Muscle layer of duodenum (tissue), 2 donors: ENCODE measurements around the gene PTEN.

Source experiments
- H3K27ac ChIP-seq: one replicate; pipeline ENCODE4 v1.7.0; 2013; ENCODE audit warnings: mild to moderate bottlenecking, low read length
- H3K27me3 ChIP-seq: one replicate; pipeline ENCODE4 v1.7.0; 2013; ENCODE audit warnings: low read depth, mild to moderate bottlenecking, control low read depth, low read length
- H3K36me3 ChIP-seq, 2 donors: one replicate each; pipeline ENCODE4 v1.7.0; 2013; ENCODE audit warnings: low read length in 2 of 2, control low read depth in 1 of 2, mild to moderate bottlenecking in 1 of 2; ENCODE audit not compliant: insufficient read depth in 2 of 2, control insufficient read depth in 1 of 2
- H3K4me1 ChIP-seq, 2 donors: one replicate each; pipeline ENCODE4 v1.7.0; 2013; ENCODE audit warnings: low read length in 2 of 2, mild to moderate bottlenecking in 2 of 2, control low read depth in 1 of 2, moderate library complexity in 1 of 2; ENCODE audit not compliant: insufficient read depth in 2 of 2, control insufficient read depth in 1 of 2
- H3K4me3 ChIP-seq, 2 donors: one replicate each; pipeline ENCODE4 v1.7.0; 2013; ENCODE audit warnings: low read length in 2 of 2, low read depth in 1 of 2, mild to moderate bottlenecking in 1 of 2
- H3K9me3 ChIP-seq, 2 donors: one replicate each; pipeline ENCODE4 v1.7.0; 2013; ENCODE audit warnings: low read length in 2 of 2, control low read depth in 1 of 2, mild to moderate bottlenecking in 1 of 2; ENCODE audit not compliant: control insufficient read depth in 1 of 2
- donor health status: healthy.

The PTEN gene

DNA sequence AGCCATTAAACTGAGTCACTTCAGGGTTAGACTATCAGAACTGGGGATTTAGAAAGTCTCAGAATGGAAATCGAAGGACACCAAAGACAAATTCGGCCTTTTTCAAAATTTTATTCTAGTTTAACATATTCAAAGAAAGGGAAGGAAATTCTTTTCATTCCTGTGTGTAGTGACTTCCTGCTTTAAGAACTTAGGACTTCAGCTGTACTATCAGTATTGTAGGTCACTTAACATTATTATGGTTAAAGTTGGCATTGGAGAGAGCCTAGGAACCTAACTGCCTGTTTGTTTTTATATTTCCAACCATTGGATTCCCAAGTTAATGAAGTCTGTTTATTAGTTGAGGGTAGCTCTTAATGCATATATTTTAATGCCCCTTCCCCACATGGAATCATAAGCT lies 63.7 kb downstream of the PTEN start:
- Histone ChIP-seq H3K36me3 (peaks cover 2 to 5% of the 10 kb centered on the region in 2 donors), H3K27me3 (no peaks in the 10 kb centered on the region), H3K4me1 (peaks cover 9 to 28% of the 10 kb centered on the region in 2 donors), H3K4me3 (no peak overlapping the region), H3K9me3 (no peaks in the 10 kb centered on the region), H3K27ac (no peak overlapping the region)

DNA sequence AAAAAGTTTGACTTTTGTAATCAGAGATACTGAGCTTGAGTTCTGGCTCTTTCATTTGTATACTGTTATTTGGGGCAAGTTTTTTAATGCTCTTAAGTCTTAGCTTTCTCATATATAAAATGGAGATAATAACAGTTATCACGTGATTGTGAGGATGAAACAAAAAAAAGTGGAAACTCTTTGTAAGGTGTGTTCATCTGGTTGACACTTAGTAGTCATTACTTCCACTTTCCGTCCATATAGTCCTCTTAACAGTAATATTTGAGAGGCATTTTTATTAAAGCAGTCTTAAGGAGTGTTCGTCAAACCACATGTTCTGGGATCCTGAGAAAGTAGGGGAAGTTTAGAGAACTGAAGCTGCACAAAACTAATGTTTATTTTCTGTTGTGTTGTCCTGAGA lies 65.6 kb downstream of the PTEN start:
- Histone ChIP-seq H3K27me3 (no peaks in the 10 kb centered on the region), H3K36me3 (peaks cover 5% of the 10 kb centered on the region in 2 donors), H3K4me1 (peaks cover 9 to 21% of the 10 kb centered on the region in 2 donors), H3K9me3 (no peaks in the 10 kb centered on the region), H3K27ac (no peak overlapping the region), H3K4me3 (no peak overlapping the region)

DNA sequence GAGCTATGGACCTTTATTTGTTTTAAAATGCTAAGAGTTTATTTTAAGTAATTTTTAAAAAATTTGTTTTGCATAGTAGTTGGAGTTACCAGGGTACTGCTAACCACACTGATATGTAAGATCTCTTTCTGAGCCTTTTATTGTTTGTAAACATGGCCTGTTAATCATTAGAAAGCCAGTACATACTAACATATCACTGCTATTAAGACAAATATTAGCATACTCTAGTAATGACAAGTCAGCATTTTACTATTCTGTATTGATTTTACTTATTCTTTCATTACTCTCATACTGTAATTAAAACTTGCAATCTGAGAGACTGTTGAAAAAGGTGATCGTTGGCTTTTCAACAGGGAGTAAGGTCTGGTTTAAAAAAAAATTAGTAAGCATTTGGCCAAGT lies 66.7 kb downstream of the PTEN start:
- Histone ChIP-seq H3K36me3 (peaks cover 5 to 9% of the 10 kb centered on the region in 2 donors), H3K9me3 (no peaks in the 10 kb centered on the region), H3K4me1 (peaks cover 9 to 19% of the 10 kb centered on the region in 2 donors), H3K4me3 (no peak overlapping the region), H3K27ac (no peak overlapping the region), H3K27me3 (no peaks in the 10 kb centered on the region)

DNA sequence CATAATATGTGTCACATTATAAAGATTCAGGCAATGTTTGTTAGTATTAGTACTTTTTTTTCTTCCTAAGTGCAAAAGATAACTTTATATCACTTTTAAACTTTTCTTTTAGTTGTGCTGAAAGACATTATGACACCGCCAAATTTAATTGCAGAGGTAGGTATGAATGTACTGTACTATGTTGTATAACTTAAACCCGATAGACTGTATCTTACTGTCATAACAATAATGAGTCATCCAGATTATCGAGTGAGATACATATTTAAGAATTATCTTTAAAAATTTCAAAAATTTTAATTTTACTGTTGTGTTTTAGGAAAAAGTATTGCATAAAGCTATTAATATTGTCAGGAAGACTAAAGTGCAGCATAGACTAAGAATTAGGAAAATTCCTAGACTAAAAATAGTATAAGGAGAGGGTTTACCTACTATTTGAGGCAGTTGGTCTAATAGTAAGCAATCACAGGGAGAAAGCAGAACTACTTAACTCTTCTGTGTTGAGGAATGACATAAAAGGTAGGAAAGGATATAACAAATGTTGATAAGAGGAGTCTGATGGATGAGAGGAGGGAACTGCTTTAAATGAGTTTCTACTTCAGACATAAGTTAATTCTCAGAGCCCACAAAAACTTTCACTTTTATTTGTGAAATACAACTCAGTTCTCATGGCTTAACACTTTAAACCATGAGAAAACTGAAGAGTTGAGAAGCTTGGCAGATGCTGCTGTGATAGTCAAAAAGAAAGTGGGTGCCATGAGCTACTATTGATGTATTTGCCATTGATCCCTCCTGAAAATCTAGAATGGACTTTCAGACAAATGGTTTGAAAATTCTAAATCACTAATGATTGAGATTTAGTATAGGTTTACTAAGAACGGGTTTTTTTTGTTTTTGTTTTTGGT lies 67.8 kb downstream of the PTEN start:
- peaks cover 4 to 23% of the 10 kb centered on the region in 2 donors for H3K4me1 ChIP-seq
- peaks cover 5 to 17% of the 10 kb centered on the region in 2 donors for H3K36me3 ChIP-seq
- H3K9me3 ChIP-seq = no peaks in the 10 kb centered on the region
- H3K4me3 ChIP-seq = no peak overlapping the region
- no peaks in the 10 kb centered on the region for H3K27me3 ChIP-seq
- H3K27ac ChIP-seq = no peak overlapping the region

DNA sequence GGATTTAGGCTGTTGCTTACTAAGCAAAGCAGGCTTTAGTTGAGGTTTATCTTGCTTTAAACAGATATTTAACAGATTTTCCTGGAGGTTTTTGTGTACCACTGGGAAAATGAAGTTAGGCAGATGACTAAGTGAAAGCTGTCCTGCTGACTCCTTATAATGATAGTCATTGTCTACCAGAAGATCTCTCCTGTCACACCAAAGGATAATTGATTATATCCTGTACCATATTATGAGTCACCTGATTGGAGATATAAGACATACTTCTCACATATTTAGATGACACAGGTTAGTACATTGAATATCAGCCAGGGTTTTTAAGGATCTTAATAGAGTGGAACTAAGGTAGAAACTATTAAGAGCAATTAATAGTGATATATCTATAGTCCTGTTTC lies 68.4 kb downstream of the PTEN start:
- peaks cover 0 to 21% of the 10 kb centered on the region in 2 donors for H3K36me3 ChIP-seq
- H3K4me3 ChIP-seq = no peak overlapping the region
- no peaks in the 10 kb centered on the region for H3K27me3 ChIP-seq
- no peaks in the 10 kb centered on the region for H3K9me3 ChIP-seq
- peaks cover 4 to 18% of the 10 kb centered on the region in 2 donors for H3K4me1 ChIP-seq
- no peak overlapping the region for H3K27ac ChIP-seq

DNA sequence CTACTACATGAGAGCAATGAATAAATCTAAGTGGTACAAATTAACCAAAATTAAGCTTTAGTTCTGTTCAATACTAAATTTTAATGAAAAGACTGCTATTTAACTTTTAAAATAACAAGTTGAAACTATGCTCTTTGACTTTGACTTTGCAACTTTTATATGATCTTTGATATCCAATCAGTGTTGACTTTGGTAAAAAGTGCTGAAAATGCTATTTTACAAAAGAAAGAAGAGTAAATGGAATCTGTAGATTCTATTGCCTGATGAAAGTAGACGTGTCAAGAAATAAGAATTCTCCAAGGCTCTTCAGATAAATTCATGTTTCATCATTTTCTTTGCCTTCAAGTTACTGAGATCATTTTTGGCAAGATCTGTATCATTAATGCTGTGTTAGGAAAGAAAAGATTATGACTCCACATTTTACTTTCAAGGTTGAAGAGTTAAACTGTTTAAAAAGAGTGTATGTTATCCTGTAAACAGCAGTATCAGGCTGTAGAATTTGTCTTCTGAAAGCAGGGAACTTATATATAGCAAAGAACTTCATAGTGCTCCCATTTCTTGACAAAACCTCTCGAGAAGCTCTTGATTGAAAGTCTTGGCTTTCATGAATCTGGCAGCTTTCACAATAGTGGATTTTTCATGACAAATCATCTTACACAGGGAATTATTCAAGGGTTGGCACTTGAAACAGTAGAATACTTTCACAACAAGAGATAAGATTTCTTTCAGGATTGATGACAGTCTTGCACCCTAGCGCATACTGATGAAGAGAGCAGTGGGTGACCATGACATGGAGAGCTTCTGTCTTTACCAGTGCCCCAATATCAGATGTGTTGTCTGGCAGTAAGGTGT lies 72.1 kb downstream of the PTEN start:
- H3K27ac ChIP-seq = no peak overlapping the region
- H3K9me3 ChIP-seq = no peaks in the 10 kb centered on the region
- H3K4me3 ChIP-seq = no peak overlapping the region
- no peaks in the 10 kb centered on the region for H3K27me3 ChIP-seq
- peaks cover 0 to 16% of the 10 kb centered on the region in 2 donors for H3K4me1 ChIP-seq
- H3K36me3 ChIP-seq = peaks cover 0 to 21% of the 10 kb centered on the region in 2 donors

DNA sequence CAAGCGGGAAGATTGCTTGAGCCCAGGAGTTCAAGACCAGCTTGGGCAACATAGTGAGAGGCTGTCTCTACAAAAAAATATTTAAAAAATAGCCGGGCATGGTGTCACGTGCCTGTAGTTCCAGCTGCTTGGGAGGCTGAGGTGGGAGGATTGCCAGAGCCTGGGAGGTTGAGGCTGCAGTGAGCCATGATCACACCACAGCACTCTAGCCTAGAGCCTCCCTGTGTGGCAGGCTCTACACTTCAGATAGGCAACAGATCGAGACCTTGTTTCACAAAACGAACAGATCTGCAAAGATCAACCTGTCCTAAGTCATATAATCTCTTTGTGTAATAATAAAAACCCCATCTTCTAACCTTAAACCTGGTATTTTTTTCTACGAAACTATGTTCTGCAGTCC lies 76.8 kb downstream of the PTEN start:
- Histone ChIP-seq H3K27ac (no peak overlapping the region), H3K4me1 (peaks cover 0 to 16% of the 10 kb centered on the region in 2 donors)

DNA sequence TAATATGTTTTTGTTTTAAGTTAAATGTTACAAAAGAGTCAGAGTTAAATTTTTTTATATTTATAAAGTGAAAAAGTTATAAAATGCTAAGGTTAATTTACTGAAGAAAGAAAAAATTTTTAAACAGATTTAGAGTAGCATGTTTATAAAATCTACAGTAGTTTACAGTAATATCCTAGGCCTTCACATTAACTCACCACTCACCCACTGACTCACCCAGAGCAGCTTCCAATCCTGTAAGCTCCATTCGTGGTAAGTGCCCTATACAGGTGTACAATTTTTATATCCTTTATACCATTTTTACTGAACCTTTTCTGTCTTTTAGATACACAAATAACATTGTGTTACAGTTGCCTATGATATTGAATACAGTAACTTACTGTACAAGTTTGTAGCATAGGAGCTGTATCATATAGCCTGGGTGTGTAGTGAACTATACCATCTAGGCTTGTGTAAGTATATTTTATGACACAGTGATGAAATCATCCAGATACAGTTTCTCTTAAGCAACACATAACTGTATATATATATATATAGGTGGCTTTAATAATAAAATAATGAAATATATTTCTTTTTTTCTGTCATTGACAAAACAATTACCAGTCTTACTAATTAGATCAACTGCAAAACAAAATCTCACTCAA lies 79.6 kb downstream of the PTEN start:
- Histone ChIP-seq H3K36me3 (peaks cover 6% of the 10 kb centered on the region in 2 donors), H3K4me3 (no peak overlapping the region), H3K27me3 (no peaks in the 10 kb centered on the region), H3K4me1 (peaks cover 0 to 8% of the 10 kb centered on the region in 2 donors), H3K27ac (no peak overlapping the region), H3K9me3 (no peaks in the 10 kb centered on the region)

More for the DNA sequence above, 76.8 kb downstream of the PTEN start:
- Histone ChIP-seq H3K9me3 (no peaks in the 10 kb centered on the region), H3K36me3 (peaks cover 0 to 12% of the 10 kb centered on the region in 2 donors), H3K4me3 (no peak overlapping the region), H3K27me3 (no peaks in the 10 kb centered on the region)

DNA sequence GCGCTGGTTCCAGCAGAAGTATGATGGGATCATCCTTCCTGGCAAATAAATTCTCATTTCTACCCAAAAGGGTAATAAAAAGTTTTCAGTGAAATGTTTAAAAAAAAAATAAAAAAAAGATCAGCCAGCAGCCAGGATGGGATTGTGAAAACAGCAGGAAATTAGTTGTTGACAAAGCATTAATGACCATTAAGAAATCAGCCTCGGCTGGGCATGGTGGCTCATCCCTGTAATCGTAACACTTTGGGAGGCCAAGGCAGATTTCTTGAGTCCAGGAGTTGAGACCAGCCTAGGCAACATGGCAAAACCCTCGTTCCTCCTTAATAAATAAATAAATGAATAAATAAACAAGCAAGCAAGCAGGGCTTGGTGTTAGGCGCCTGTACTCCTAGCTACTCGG lies 82.6 kb downstream of the PTEN start:
- H3K27ac ChIP-seq = no peak overlapping the region
- no peak overlapping the region for H3K4me3 ChIP-seq
- no peaks in the 10 kb centered on the region for H3K9me3 ChIP-seq
- H3K36me3 ChIP-seq = peaks cover 6% of the 10 kb centered on the region in 2 donors
- no peaks in the 10 kb centered on the region for H3K4me1 ChIP-seq
- H3K27me3 ChIP-seq = no peaks in the 10 kb centered on the region

DNA sequence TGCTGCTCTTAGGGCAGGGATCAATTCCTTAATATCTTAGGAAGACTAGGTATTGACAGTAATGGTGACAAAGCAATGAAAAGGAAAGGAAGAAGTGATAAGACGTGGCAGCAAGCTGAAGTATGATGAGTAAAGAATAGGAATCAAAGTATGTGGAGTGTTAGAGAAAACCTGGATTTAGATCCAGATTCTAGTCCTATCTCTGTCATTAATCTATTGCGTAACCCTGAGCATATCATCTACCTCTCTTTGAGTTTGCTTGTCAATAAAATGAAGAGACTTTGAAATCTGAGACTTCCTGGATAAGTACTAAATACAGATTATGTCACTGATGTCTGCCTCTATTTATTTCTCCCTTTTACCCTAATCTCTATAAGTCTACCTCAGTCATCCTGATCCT lies 89.2 kb downstream of the PTEN start:
- Histone ChIP-seq H3K27me3 (no peaks in the 10 kb centered on the region), H3K4me3 (no peak overlapping the region), H3K9me3 (no peaks in the 10 kb centered on the region), H3K27ac (no peak overlapping the region), H3K36me3 (peaks cover 10 to 24% of the 10 kb centered on the region in 2 donors), H3K4me1 (no peaks in the 10 kb centered on the region)

DNA sequence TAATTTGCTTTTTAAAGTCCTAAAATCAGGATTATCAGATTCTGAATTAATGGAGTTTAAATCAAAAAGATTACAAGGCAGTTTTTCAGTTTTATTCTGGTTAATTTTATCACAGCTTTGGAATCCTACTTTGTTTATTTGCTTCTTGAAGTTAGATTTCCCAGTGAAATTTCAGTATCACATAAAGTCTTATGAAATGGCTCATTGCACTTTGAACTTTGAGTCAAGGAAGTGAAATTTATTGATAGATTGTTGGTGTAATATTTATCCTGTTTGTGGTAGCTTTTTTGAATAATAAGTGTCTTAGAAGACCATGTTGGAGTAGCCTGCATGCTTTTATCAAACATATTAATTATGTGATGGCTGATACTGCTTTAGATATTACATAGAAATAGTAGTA lies 92.6 kb downstream of the PTEN start:
- Histone ChIP-seq H3K4me3 (no peak overlapping the region), H3K4me1 (no peaks in the 10 kb centered on the region), H3K36me3 (peaks cover 19 to 27% of the 10 kb centered on the region in 2 donors), H3K27ac (no peak overlapping the region), H3K27me3 (no peaks in the 10 kb centered on the region), H3K9me3 (no peaks in the 10 kb centered on the region)
